Prostate gland (tissue), 2 donors: ENCODE data around the gene LSS. TPM values are rescaled to one million over a fixed set of nuclear protein-coding genes. Genes with fewer than 3 reads are reported as not detected.

ENCODE experiments used
- DNase-seq: peaks from one replicate; pipeline ENCODE4 v3.0.0-alpha.2; 2019; ENCODE audit warnings: low spot score
- H3K27ac ChIP-seq, 2 donors: fragments of 200-600 bp; sonication (generic); 2 replicates each; pipeline ENCODE4 v1.5.1; 2017 to 2019
- H3K27me3 ChIP-seq: fragments of 200-600 bp; sonication (generic); replicated peaks from 2 replicates; pipeline ENCODE4 v1.5.1; 2019; ENCODE audit not compliant: insufficient read depth
- H3K36me3 ChIP-seq, 2 donors: fragments of 200-600 bp; sonication (generic); 1 replicate in 1 of 2; 2 replicates in 1 of 2; pipeline versions ENCODE4 v1.5.1 to v1.8.1; 2017 to 2019
- H3K4me1 ChIP-seq: fragments of 200-600 bp; sonication (generic); replicated peaks from 2 replicates; pipeline ENCODE4 v1.5.1; 2019
- H3K4me3 ChIP-seq, 2 donors: fragments of 200-600 bp; sonication (generic); 2 replicates each; pipeline ENCODE4 v1.5.1; 2017 to 2019
- H3K9me3 ChIP-seq: fragments of 200-600 bp; sonication (generic); 2 replicates; pipeline ENCODE4 v1.5.1; 2017
- CTCF ChIP-seq, 4 experiments: fragments of 200-600 bp in 2 of 4; fragments of 450-650 bp in 2 of 4; sonication (generic) in 2 of 4; IDR thresholded peaks; 1 replicate in 3 of 4; 2 replicates in 1 of 4; pipeline ENCODE4 v1.5.1; 2016 to 2019; ENCODE audit warnings: antibody characterized with exemption in 4 of 4, mild to moderate bottlenecking in 2 of 4, moderate library complexity in 2 of 4
- POLR2A ChIP-seq: fragments of 450-650 bp; IDR thresholded peaks from one replicate; pipeline ENCODE4 v1.6.1; 2016; ENCODE audit warnings: antibody characterized with exemption, mild to moderate bottlenecking
- POLR2AphosphoS5 ChIP-seq: sonication (generic); formaldehyde crosslinking; IDR thresholded peaks from one replicate; pipeline ENCODE4 v1.6.1; 2017; ENCODE audit warnings: antibody characterized with exemption
- WGBS: methylation state at CpG from one replicate; pipeline ENCODE4 v1.1.5; 2018; 5-methylcytosine and 5-hydroxymethylcytosine counted together
- intact Hi-C: fragments of 100-400 bp; cut with DNase I; formaldehyde crosslinking; loops from one replicate; pipeline ENCODE4 v1.14.2; 2022
- total RNA-seq, 2 donors: library from RNA; depleted of rRNA; stranded (reverse); fragments of >200 nt; gene quantifications; one replicate each; pipeline ENCODE4 v1.1.0, GENCODE V29; 2016

Gene LSS
- total RNA-seq, 2 donors from 2014 or later = 95.5 to 145 TPM

- Histone ChIP-seq H3K9me3 (no peaks in the 10 kb centered on the region), H3K27ac (peak overlapping the region in 1 of 2 donors; percentile 23), H3K4me3 (no peak overlapping the region), H3K36me3 (no peaks in the 10 kb centered on the region), H3K27me3 (no peaks in the 10 kb centered on the region), H3K4me1 (no peaks in the 10 kb centered on the region)
- intact Hi-C loops = no loop called here
- TF ChIP-seq POLR2AphosphoS5 (no peak), POLR2A (no peak), CTCF (IDR thresholded peaks at IDR 0.05) (no peak)
- DNase-seq = no peak
These were observed 63.5 kb downstream of the LSS start for GRCh38 chr21:46165098-46165497.

- H3K4me1 ChIP-seq = no peaks in the 10 kb centered on the region
- TF ChIP-seq CTCF (IDR thresholded peaks at IDR 0.05) (no peak), POLR2A (no peak), POLR2AphosphoS5 (no peak)
- no peaks in the 10 kb centered on the region for H3K27me3 ChIP-seq
- no peak for DNase-seq
- intact Hi-C loops = no loop called here
- no peaks in the 10 kb centered on the region for H3K9me3 ChIP-seq
- 49% methylated on average over 4 of the region's 4 CpGs for WGBS
- peak overlapping the region in 1 of 2 donors; percentile 97 for H3K27ac ChIP-seq
- no peak overlapping the region for H3K4me3 ChIP-seq
- H3K36me3 ChIP-seq = no peaks in the 10 kb centered on the region
These were observed 65.2 kb downstream of the LSS start for GRCh38 chr21:46163380-46163779.

DNA sequence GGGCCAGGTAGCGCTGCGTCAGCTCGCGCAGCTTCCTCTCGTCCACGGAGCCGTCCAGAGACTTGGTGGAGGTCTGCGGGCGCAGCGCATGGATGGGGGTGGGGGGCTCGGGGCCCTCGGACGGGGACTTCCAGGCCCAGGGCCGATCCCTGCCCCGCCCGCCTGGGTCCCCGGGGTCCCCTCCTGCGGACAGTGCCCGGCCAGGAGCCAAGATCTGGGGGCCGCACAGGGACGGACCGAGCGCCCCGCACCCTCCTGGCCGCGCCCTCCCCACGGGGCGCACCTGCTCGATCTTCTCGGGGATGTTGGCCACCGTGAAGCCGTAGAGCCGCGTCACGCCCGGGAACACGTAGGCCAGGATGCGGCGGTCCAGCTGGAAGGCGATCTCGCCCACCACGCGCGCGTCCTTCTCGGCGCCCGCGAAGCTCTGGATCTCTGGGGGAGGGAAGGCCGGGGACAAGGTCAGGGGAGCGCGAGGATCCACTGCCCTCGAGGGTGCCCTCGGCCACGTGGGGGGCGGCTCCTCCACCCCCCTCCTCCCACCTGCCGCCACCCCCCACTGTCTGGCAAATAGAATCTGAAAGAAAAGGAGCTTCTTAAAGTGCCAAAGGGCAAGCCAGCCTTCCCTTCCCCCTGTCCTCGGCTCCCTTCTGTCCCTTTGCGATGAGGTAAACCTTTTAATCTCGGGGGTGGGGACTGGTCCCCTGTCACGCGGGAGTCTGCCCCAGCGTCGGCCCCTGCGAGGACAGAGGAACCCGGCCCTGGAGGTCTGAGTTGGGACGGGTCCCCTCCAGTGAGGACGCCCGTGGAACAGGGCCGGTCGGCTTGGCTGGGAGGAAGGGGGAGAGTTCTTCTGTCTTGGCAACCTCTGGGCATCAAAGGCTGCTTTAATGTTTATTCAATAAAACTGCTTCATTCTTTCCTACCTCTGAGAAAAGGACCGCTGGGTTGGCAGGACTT lies 66.7 kb downstream of the LSS start:
- Histone ChIP-seq H3K4me1 (no peaks in the 10 kb centered on the region), H3K27me3 (no peaks in the 10 kb centered on the region), H3K4me3 (peak overlapping the region in 1 of 2 donors; percentile 39), H3K36me3 (no peaks in the 10 kb centered on the region), H3K27ac (peak overlapping the region; percentile 82 to 97), H3K9me3 (no peaks in the 10 kb centered on the region)
- WGBS = 45% methylated on average over 53 of the region's 72 CpGs
- TF ChIP-seq POLR2AphosphoS5 (peak; percentile 59), POLR2A (no peak)
- intact Hi-C loops = no loop called here
- peak; percentile 60 for DNase-seq

DNA sequence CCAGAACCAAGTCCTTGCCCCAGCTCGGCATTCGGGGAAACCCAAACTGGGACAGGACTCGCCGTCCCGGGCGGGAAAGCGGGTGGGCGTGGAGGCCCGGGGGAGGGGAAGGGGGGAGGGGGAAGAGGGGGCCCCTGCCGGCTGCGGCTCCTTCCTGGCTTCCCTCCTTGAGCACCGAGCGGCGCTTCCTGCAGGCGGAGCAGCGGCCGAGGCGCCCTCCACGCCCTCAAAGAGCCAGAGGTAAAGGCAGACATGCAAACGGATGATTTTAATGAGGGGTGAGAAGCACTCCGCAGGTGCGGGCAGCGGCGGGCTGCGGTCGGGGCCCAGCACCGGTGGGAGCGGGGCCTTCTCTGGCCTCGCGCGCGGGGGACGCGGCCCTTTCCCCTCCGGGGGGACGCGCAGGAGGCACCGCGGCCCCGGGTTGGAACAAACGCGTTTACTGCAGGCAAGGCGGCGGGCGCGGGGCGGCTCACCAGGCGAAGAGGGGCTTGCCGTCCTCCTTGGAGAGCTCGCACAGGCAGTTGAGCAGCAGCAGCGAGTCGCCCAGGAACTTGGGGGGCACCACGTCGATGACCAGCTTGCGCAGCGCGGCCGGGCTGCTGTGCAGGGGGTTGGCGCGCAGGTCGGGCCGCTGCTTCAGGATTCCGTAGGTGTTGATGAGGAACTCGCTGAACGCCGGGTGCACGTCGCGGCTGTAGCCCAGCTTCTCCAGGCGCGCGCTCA lies 67.5 kb downstream of the LSS start:
- Histone ChIP-seq H3K27ac (peak overlapping the region in 1 of 2 donors; percentile 97), H3K36me3 (no peaks in the 10 kb centered on the region), H3K9me3 (no peaks in the 10 kb centered on the region), H3K27me3 (no peaks in the 10 kb centered on the region), H3K4me1 (no peaks in the 10 kb centered on the region), H3K4me3 (peak overlapping the region in 1 of 2 donors; percentile 39)
- 57% methylated on average over 63 of the region's 72 CpGs for WGBS
- no peak for DNase-seq
- intact Hi-C loops = no loop called here
- TF ChIP-seq POLR2A (no peak), CTCF (IDR thresholded peaks at IDR 0.05) (no peak), POLR2AphosphoS5 (no peak)

- 88% methylated on average over 22 of the region's 22 CpGs for WGBS
- Histone ChIP-seq H3K9me3 (no peaks in the 10 kb centered on the region), H3K27me3 (no peaks in the 10 kb centered on the region), H3K4me3 (no peak overlapping the region), H3K36me3 (no peaks in the 10 kb centered on the region), H3K4me1 (no peaks in the 10 kb centered on the region), H3K27ac (peak overlapping the region in 1 of 2 donors; percentile 97)
- no peak for DNase-seq
- no peak for TF ChIP-seq POLR2A
- intact Hi-C loops = no loop called here
These were observed 68.0 kb downstream of the LSS start for GRCh38 chr21:46160657-46160906.
